ENCODE measurements around the gene PXMP2.
"Not testable (repeated sequence)": the region's sequence is repeated elsewhere in the genome, so short reads cannot be mapped to it uniquely, and the experiment has no call there.

- not testable (repeated sequence) for TF ChIP-seq CTCF (IDR thresholded peaks at IDR 0.05); RAD21 (conservative IDR thresholded peaks at IDR 0.05 in 1 of 2, IDR thresholded peaks at IDR 0.05 in 1 of 2); RNF2 (IDR thresholded peaks at IDR 0.05; ENCODE audit: borderline replicate concordance, low read depth); HOXA7 (CRISPR knock-in tag; IDR thresholded peaks at IDR 0.05); JUNB (IDR thresholded peaks at IDR 0.05); POLR2A (IDR thresholded peaks at IDR 0.05; ENCODE audit: low read length)
These were observed 4.6 kb downstream of the PXMP2 start for GRCh38 chr12:132692030-132692429.
